Bronchial epithelial cell (primary cell): ENCODE measurements around the gene QSER1. TPM values are rescaled to one million over a fixed set of nuclear protein-coding genes. Genes with fewer than 3 reads are reported as not detected.

Experiments
- DNase-seq: peaks from one replicate; pipeline ENCODE4 v3.0.0-alpha.2; 2010; ENCODE audit warnings: low read depth
- FAIRE-seq: peaks from 2 replicates; lab custom pipeline; 2011; peaks lifted over from hg19 to GRCh38; lab: Jason Lieb, UNC
- H3K27me3 ChIP-seq: 2 replicates; pipeline ENCODE4 v1.5.1; 2011; ENCODE audit warnings: low read length; ENCODE audit not compliant: control insufficient read depth, insufficient read depth
- H3K36me3 ChIP-seq: 2 replicates; pipeline ENCODE4 v1.5.1; 2011; ENCODE audit warnings: low read length; ENCODE audit not compliant: control insufficient read depth, insufficient read depth
- H3K4me3 ChIP-seq: 2 replicates; pipeline ENCODE4 v1.5.1; 2011; ENCODE audit warnings: mild to moderate bottlenecking, low read depth, low read length, control low read depth
- CTCF ChIP-seq: IDR thresholded peaks from 2 replicates; pipeline ENCODE4 v1.5.1; 2011; ENCODE audit warnings: mild to moderate bottlenecking, moderate library complexity, low read length, control low read depth, inconsistent platforms; ENCODE audit not compliant: insufficient read depth, severe bottlenecking
- total RNA-seq: library from RNA; depleted of rRNA; stranded (reverse); fragments of >200 nt; gene quantifications from 2 replicates; pipeline ENCODE4 v1.2.1, GENCODE V29; 2014

QSER1 gene
- total RNA-seq, 1 donor from 2014 or later, result 11.1 TPM

GRCh38 chr11:33013755-33014154 lies 121.1 kb downstream of the QSER1 start:
- TF ChIP-seq CTCF, result no peak
- no peak for DNase-seq
- no peak for FAIRE-seq
- Histone ChIP-seq H3K36me3 (no peaks in the 10 kb centered on the region), H3K27me3 (no peaks in the 10 kb centered on the region), H3K4me3 (no peak overlapping the region)

GRCh38 chr11:33015621-33016551 lies 123.3 kb downstream of the QSER1 start, which contains the start of gene DEPDC7:
Gene DEPDC7, plus strand, starts transcription at chr11:33015878. Its CDS starts 78 bp downstream, at chr11:33015956.
- FAIRE-seq (no peak), DNase-seq (peak; percentile 64)
- no peak for TF ChIP-seq CTCF
- H3K27me3 ChIP-seq, result no peaks in the 10 kb centered on the region
- no peaks in the 10 kb centered on the region for H3K36me3 ChIP-seq
- H3K4me3 ChIP-seq, result peak within 1 kb of the TSS; percentile 61

- H3K36me3 ChIP-seq, result no peaks in the 10 kb centered on the region
- H3K4me3 ChIP-seq, result no peak overlapping the region
- H3K27me3 ChIP-seq, result no peaks in the 10 kb centered on the region
- no peak for TF ChIP-seq CTCF
- DNase-seq (peak; percentile 16), FAIRE-seq (no peak)
Observed at GRCh38 chr11:33016654-33017053, 124.0 kb downstream of the QSER1 start.

- H3K4me3 ChIP-seq, result no peak overlapping the region
- DNase-seq (no peak), FAIRE-seq (no peak)
- H3K36me3 ChIP-seq, result no peaks in the 10 kb centered on the region
- TF ChIP-seq CTCF, result no peak
- no peaks in the 10 kb centered on the region for H3K27me3 ChIP-seq
Observed at GRCh38 chr11:33017478-33017877, 124.9 kb downstream of the QSER1 start.

- H3K27me3 ChIP-seq, result no peaks in the 10 kb centered on the region
- H3K4me3 ChIP-seq, result no peak overlapping the region
- H3K36me3 ChIP-seq, result no peaks in the 10 kb centered on the region
- DNase-seq (no peak), FAIRE-seq (no peak)
- TF ChIP-seq CTCF, result no peak
Observed at GRCh38 chr11:33017965-33018364, 125.4 kb downstream of the QSER1 start.

GRCh38 chr11:33018840-33019239 lies 126.2 kb downstream of the QSER1 start:
- no peak for FAIRE-seq
- no peak for TF ChIP-seq CTCF
- no peak overlapping the region for H3K4me3 ChIP-seq
- DNase-seq, result no peak
- no peaks in the 10 kb centered on the region for H3K27me3 ChIP-seq
- no peaks in the 10 kb centered on the region for H3K36me3 ChIP-seq
